ENCODE measurements around the gene PSME4.
"Not testable (repeated sequence)": the region's sequence is repeated elsewhere in the genome, so short reads cannot be mapped to it uniquely, and the experiment has no call there.

Gene PSME4

GRCh38 chr2:53961478-53962216 lies 9.1 kb downstream of the PSME4 start:
- DNase-seq (ENCODE audit: low spot score) = not testable (repeated sequence)

- no peak for DNase-seq (ENCODE audit: low spot score)
Observed at GRCh38 chr2:53960476-53960875, 10.3 kb downstream of the PSME4 start.

- no peak for DNase-seq (ENCODE audit: low spot score)
Observed at GRCh38 chr2:53958443-53958842, 12.3 kb downstream of the PSME4 start.

GRCh38 chr2:53952519-53952918 lies 18.3 kb downstream of the PSME4 start:
- DNase-seq (ENCODE audit: low spot score) = no peak

GRCh38 chr2:53949457-53949856 lies 21.3 kb downstream of the PSME4 start:
- no peak for DNase-seq (ENCODE audit: low spot score)

- no peak for DNase-seq (ENCODE audit: low spot score)
Observed at GRCh38 chr2:53945538-53945937, 25.3 kb downstream of the PSME4 start.

GRCh38 chr2:53944542-53944941 lies 26.3 kb downstream of the PSME4 start:
- DNase-seq (ENCODE audit: low spot score) = no peak

GRCh38 chr2:53942280-53942679 lies 28.5 kb downstream of the PSME4 start:
- DNase-seq (ENCODE audit: low spot score) = no peak

- DNase-seq (ENCODE audit: low spot score) = no peak
Observed at GRCh38 chr2:53941749-53942148, 29.0 kb downstream of the PSME4 start.

- no peak for DNase-seq (ENCODE audit: low spot score)
Observed at GRCh38 chr2:53939656-53940055, 31.1 kb downstream of the PSME4 start.

- DNase-seq (ENCODE audit: low spot score) = no peak
Observed at GRCh38 chr2:53938904-53939303, 31.9 kb downstream of the PSME4 start.

GRCh38 chr2:53933329-53933728 lies 37.5 kb downstream of the PSME4 start:
- DNase-seq (ENCODE audit: low spot score) = no peak

GRCh38 chr2:53926321-53926720 lies 44.5 kb downstream of the PSME4 start:
- DNase-seq (ENCODE audit: low spot score) = not testable (repeated sequence)

- peak; percentile 27 for DNase-seq (ENCODE audit: low spot score)
Observed at GRCh38 chr2:53913721-53914120, 57.1 kb downstream of the PSME4 start.

- DNase-seq (ENCODE audit: low spot score) = no peak
Observed at GRCh38 chr2:53911434-53912189, 59.2 kb downstream of the PSME4 start.

- no peak for DNase-seq (ENCODE audit: low spot score)
Observed at GRCh38 chr2:53907582-53907981, 63.2 kb downstream of the PSME4 start.

- DNase-seq (ENCODE audit: low spot score) = no peak
Observed at GRCh38 chr2:53905396-53905795, 65.4 kb downstream of the PSME4 start.

GRCh38 chr2:53903011-53903410 lies 67.8 kb downstream of the PSME4 start:
- no peak for DNase-seq (ENCODE audit: low spot score)

GRCh38 chr2:53901192-53901591 lies 69.6 kb downstream of the PSME4 start:
- DNase-seq (ENCODE audit: low spot score) = no peak

GRCh38 chr2:53896864-53897263 lies 73.9 kb downstream of the PSME4 start:
- peak; percentile 60 for DNase-seq (ENCODE audit: low spot score)

GRCh38 chr2:53886406-53887280 lies 84.2 kb downstream of the PSME4 start:
- DNase-seq (ENCODE audit: low spot score) = no peak

GRCh38 chr2:53884883-53885282 lies 85.9 kb downstream of the PSME4 start:
- no peak for DNase-seq (ENCODE audit: low spot score)

- no peak for DNase-seq (ENCODE audit: low spot score)
Observed at GRCh38 chr2:53881986-53882385, 88.8 kb downstream of the PSME4 start.

Measured in AG20443 (cell line).